GM06990 (cell line): Measurements from ENCODE around the gene ELP4.

Experiments used
- DNase-seq: peaks from one replicate; pipeline ENCODE4 v3.0.0-alpha.2; 2011; ENCODE audit not compliant: insufficient read length; ENCODE audit errors: extremely low read depth
- H3K27me3 ChIP-seq: replicated peaks from 2 replicates; pipeline ENCODE4 v1.6.0; 2011; ENCODE audit warnings: low read length; ENCODE audit not compliant: control insufficient read depth, insufficient read depth
- H3K36me3 ChIP-seq: 2 replicates; pipeline ENCODE4 v1.5.1; 2011; ENCODE audit warnings: low read length; ENCODE audit not compliant: control insufficient read depth, insufficient read depth
- H3K4me3 ChIP-seq: replicated peaks from 2 replicates; pipeline ENCODE4 v1.5.1; 2011; ENCODE audit warnings: low read depth, mild to moderate bottlenecking, control low read depth, low read length
- CTCF ChIP-seq: IDR thresholded peaks from 2 replicates; pipeline ENCODE4 v1.5.1; 2011; ENCODE audit warnings: low read length, control low read depth, mild to moderate bottlenecking, inconsistent platforms; ENCODE audit not compliant: insufficient read depth, poor library complexity, severe bottlenecking

Gene ELP4

GRCh38 chr11:31821235-31821764 is 311.7 kb downstream of the ELP4 start:
- Histone ChIP-seq H3K4me3 (no peak overlapping the region), H3K36me3 (no peaks in the 10 kb centered on the region), H3K27me3 (no peaks in the 10 kb centered on the region; the same call in none of the 2 replicates)
- TF ChIP-seq CTCF, result no peak
- DNase-seq, result no peak

DNA sequence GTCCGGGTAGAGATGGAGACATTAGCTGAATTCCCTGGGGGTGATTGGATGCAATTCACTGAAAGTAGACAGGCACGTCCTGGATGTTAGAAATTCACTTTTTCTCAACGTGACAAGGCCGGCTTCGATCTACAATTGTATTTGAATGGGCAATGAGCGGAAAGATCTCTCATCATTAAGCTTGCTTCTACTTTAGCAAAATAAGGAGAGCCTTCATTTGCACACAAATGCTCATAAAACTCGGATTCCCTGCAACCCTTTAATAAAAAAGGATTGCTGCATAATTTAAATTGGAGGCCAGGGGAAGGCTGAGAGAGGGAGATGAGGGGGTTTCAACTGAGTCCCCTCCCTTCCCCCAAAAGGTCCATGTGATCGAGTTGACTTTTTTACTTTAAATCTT is 312.2 kb downstream of the ELP4 start:
- H3K27me3 ChIP-seq, result no peaks in the 10 kb centered on the region; the same call in none of the 2 replicates
- H3K4me3 ChIP-seq, result no peak overlapping the region
- no peaks in the 10 kb centered on the region for H3K36me3 ChIP-seq
- DNase-seq, result no peak
- TF ChIP-seq CTCF, result no peak

DNA sequence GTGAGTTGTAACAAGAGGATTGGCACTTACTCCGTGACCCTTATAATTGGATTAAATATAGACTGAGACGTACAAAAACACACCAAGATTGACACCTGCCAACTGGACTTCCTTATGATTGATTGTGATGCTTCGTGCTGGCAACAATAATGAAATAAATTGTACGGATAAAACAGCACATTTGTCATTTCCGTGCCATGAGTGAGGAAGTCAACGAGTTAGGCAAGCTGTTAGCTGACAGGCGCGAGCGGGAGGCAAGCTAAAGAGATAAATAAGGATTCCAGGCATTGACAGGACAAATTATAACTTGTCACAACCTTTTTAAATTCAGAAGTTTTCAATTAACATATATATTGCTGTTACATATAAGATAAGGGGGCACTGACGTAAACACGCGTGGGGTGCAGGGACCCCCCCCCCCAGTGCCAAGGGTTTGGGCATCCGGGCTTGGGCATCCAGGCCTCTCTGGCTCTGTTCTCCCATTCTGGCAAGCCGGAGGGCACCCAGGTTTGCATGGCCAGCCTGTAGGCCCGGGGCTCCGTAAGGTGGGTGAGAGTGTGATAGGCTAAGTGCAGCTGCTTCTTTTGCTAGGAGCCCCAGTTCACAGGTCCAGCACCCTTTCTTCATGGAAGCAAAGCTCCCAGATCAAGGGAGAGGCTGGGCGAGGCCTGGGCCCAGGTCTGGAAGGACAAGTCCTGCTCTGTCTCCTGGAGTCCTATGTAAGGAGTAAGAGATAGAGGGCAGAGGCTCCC is 312.8 kb downstream of the ELP4 start:
- no peak for TF ChIP-seq CTCF
- no peak for DNase-seq
- no peak overlapping the region for H3K4me3 ChIP-seq
- H3K27me3 ChIP-seq, result no peaks in the 10 kb centered on the region; the same call in none of the 2 replicates
- no peaks in the 10 kb centered on the region for H3K36me3 ChIP-seq

- H3K4me3 ChIP-seq, result no peak overlapping the region
- DNase-seq, result no peak
- no peak for TF ChIP-seq CTCF
- no peaks in the 10 kb centered on the region for H3K36me3 ChIP-seq
- H3K27me3 ChIP-seq, result no peaks in the 10 kb centered on the region; the same call in none of the 2 replicates
These were observed 313.5 kb downstream of the ELP4 start for GRCh38 chr11:31822927-31823643.

DNA sequence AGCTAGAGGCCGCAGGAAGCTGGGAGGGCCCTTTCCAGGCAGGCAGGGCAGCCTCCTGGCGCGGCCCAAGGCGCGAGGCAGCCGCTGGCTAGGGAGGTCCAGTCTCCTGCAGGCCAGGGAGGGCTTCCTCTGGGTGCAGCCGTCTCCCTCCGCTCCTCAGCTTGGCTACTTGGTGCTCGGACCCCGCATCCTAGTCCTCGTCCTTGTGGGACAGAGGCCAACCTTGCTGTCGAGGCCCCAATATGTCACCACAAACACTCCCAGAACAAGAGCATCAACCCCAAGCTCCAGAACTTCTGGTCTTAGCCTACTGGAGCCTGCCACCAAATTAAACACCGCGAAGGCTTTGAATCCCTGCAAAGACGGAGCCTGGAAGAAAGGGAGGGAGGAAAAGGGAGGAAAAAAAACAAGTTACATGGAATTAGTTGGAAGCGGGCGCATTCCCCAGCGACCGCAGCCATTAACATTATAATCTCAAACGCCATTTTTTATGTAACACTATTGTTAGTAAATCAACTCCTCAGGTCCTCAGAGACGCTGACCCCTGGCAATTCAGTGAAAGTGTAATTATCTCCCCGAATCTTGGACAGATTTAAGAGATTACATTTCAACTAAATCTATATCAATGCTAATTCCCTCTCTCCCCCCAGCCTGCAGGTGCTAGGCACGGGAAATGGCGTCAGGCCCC is 314.2 kb downstream of the ELP4 start:
- TF ChIP-seq CTCF, result no peak
- Histone ChIP-seq H3K27me3 (no peaks in the 10 kb centered on the region; the same call in none of the 2 replicates), H3K4me3 (no peak overlapping the region), H3K36me3 (no peaks in the 10 kb centered on the region)
- DNase-seq, result no peak
